HG03103 (cell line): ENCODE measurements around the gene CLCA1.

Source experiments
- ATAC-seq: cut with Tn5 transposase; IDR thresholded peaks from one replicate; pipeline ENCODE4 v1.9.1; 2021; ENCODE audit warnings: low read depth; ENCODE audit not compliant: unreplicated experiment

CLCA1 gene

DNA sequence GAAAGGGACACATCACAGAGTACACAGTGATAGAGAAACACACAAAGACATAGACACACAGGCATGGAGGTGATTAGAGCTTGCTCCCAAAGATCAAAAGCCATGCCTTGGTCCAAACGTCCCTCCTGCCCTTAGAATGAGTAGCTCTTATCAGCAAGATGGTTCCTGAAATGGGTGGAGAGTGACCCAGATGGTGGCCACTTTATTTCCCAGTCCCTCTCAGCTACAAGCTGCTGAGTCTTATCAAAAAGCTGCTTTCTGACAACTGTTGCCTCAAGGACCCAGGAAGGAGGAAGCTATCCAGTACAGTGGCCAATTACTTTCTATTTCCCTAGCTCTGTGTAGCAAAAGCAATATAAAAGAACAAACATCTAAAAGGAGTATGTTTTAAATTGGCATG, 7.7 kb upstream of the CLCA1 start:
- ATAC-seq, result no peak

DNA sequence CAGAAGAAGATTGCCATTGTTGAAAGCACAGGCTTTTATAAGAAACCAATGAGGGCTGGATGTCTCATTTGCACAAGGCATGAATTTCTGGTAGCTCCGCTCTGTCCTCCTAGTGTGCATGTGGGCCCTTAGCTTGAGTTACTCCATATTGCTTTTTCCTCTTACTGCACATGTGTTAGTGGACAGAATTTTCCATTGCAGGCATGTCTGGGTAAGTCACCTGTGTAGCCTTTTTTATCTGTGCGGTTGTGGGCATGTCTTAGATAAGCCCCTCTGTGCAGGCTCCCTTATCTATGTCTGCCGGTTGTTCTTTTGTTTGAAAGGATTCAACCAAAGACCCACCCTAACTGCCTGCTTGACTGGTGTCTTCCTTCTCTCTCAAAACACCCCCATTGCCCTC, 7.2 kb upstream of the CLCA1 start:
- ATAC-seq, result no peak

DNA sequence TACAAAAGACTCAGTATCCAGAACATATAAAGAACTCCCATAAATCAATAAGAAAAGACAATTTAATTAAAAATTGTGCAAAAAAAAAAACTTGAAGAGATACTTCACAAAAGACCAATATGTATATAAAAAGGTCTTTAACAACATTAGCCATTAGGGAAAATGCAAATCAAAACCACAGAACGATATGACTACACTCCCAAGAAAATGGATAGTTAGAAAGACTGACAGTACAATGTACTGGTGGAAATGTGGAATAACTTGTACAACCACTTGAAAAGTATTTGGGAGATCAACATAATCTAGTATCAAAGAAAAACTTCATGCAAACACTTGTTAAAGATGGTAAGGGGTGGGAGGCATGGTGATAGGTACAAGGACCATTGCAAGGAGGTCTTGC, 3.9 kb upstream of the CLCA1 start:
- ATAC-seq, result no peak

DNA sequence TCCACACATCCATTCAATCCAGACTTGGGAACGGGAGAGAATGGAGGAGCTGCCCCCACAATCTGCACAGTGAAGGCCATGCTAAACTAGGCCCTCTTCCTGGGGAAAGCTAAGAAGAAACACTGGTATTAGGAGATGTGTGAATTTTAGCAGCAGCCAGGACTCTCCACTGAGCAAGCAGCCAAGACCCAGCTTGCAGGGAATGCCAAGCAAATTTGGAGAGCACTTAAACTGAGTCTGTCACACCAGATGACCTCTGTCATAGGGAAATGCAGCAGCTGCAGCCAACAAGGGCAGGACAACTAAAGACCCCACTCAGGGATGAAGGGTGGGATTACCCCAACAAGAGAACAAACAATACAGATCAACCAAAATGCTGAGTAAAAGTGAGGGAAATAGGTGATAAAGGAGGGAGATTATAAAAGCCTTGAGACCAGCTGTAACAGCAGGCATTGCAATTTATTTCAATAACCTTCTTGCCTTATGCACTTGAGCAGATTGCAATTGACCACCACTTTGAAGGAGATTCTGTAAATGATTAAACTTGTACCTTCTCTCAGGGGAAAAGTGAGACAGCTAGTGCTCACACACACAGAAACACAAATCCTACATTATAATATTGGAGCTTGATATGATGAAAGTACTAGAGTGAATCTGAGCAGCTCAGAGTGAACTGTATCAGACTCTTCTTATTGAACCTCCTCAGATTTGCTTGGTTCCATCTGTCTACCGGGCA, 2.5 kb upstream of the CLCA1 start:
- no peak for ATAC-seq

DNA sequence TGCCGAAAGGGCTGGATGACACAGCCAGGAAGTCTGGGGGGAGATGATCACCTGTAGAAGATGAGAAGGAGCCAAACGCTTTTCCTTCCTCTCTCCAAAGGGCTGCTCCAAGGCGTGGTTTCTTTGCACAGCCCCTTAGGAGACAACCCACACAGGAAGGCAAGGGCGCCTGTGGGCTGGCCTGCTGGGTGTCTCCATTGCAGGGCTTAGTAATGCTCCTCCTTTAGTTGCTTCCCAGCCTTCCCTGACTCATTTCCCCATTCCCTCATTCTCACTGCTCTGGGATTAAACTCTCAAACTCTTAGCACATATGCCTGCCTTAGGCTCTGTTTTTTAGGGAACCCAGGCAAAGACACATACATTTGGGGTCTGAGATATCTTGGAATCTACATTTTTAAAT, 1.7 kb upstream of the CLCA1 start:
- no peak for ATAC-seq

DNA sequence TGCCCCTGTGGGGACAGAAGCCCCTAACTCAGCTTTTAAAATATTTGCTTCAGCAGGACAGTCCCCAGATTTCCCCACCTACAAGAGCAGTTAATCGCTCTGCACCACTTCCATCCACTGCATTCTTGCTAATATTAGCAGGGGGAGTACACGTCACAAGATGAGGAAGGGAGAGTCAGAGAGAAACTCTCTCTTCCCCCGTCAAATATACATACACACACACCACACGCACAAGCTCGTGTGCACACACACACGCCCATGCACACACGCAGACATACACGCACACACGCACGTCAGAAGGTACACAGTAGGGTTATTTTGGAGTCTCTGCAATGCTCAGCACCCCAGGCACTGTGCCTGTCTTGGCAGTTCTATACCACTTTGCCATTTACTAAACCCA, 2.1 kb downstream of the CLCA1 start:
- ATAC-seq, result peak; percentile 48

DNA sequence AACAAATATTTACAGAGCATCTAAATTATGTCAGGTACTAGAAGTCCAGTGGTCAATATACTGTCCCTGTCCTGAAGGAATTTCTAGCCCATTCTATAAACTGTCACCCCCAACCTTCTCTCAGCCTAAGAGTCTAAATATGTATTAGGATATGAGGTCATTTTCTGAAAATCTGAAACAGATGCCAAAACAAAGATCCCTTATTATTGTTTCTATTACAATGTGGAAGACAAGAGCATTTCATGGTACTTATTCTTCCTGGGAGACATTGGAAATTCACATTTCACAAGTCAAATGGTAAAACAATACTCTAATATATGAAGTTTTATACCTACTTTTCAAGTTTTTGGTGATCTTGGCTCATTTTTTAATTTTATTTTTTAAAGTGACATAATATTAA, 2.6 kb downstream of the CLCA1 start:
- ATAC-seq, result no peak

DNA sequence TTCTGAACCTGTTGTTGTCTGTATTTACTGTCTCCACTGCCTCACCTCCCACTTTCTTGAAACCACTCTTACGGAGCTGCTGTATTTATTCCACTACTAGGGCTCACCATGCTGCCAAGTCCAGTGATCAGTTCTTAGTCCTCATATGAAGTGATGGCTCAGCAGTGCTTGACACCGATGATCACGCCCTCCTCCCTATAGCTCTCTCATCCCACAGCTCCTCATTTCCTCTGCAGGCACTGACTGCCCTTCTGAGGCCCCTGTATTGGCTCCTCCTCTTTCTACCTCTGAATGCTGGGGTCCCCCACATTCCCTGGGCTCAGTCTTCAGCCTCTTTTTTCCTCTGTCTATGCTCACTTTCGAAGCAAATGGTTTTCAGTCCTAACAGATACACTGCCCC, 3.4 kb downstream of the CLCA1 start:
- no peak for ATAC-seq

DNA sequence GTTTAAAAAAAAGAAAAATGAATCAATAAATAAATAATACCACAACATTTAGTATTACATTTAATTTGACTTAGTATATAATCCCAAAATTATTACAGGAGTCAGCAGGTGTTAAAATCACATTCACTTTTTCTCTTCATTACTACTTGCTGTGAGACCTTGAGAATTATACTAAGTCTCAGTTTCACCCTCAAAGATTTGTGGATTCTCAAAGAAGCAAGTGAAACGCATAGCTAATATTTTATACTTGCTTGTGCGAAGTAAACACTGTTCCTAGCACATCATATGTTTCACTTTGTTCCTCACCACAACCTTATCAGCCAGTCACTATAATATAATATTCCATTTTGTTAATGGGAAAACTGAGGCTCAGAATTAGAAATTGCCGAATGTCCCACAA, 4.0 kb downstream of the CLCA1 start:
- no peak for ATAC-seq

DNA sequence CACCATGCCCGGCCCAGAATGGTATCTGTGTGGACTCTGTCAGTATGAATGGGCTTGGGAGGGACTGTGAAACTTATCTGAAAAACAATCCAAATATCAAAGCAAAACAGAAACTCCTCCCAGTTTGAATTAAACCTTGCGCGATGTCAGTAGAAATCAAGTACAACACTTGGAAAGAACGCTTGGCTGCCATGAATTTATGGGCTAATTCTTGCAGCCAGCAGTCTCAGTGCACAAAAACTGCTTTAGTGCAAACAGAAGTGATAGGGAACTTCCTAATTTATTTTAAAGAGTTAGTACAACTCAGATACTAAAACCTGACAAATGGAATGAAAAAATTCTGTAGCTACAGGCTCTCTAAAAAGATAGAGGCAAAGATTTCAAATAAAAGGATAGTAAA, 8.5 kb downstream of the CLCA1 start:
- ATAC-seq, result no peak

DNA sequence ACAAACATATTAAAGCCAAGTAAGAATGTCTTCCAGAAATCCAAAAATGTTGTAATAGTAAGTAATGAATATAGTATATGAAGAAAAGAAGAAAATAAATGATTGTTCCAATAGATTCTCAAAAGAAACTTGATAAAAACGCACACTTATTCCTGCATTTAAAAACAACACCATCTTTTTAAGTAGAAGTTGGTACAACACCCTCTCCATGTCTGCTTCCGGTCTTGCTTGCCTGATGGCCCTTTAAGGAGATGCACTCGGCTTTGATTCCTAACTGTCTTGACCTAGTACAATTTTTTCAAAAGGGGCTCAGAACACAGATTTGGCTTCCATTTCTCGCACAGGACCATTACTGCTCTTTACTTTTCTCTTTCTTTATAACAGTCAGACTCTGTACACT, 9.0 kb downstream of the CLCA1 start:
- no peak for ATAC-seq

DNA sequence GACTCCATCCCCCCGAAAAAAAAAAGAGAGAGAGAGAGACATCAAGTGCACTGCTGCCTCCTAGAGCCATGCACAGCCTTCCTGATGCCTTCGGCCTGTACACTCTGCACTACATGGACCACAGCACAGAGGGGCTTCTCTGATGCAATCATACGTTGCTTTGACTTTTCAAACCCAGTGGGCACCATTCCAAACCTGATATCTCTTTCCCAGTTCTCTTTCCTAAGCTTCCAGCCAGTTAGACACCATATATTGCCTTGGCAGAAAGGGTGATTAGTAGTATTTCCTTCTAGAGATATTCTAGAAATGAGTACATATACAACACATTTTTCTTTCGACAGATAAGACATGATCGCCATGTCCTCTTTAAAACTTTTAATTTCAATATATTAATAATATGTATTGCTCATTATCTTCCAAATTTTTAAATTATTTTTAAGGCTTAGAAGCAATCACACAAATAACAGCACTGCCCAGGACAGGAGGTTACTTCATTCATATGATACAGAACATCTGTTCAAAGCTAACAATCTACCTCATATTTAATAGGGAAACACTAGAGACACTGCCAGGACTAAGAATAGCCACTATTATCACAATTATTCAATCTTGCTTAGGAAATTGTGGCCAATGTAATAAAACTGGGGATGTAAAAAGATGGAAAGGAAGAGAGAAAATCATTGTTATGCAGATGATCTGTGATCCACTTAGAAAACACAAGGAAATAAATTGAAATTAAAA, 9.9 kb downstream of the CLCA1 start:
- no peak for ATAC-seq

DNA sequence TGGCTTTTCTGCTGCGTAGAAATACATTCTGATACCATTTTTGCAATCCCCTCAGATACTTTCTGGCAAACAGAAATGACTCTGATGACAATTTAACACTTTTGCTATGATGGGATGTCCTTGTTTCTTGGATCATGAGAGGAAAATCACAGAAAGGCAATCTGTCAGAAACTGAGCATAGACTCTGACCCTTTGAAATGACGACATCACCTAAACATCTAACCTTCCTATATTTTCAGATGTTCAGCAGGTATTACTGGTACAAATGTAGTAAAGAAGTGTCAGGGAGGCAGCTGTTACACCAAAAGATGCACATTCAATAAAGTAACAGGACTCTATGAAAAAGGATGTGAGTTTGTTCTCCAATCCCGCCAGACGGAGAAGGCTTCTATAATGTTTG, 13.2 kb downstream of the CLCA1 start:
- no peak for ATAC-seq

DNA sequence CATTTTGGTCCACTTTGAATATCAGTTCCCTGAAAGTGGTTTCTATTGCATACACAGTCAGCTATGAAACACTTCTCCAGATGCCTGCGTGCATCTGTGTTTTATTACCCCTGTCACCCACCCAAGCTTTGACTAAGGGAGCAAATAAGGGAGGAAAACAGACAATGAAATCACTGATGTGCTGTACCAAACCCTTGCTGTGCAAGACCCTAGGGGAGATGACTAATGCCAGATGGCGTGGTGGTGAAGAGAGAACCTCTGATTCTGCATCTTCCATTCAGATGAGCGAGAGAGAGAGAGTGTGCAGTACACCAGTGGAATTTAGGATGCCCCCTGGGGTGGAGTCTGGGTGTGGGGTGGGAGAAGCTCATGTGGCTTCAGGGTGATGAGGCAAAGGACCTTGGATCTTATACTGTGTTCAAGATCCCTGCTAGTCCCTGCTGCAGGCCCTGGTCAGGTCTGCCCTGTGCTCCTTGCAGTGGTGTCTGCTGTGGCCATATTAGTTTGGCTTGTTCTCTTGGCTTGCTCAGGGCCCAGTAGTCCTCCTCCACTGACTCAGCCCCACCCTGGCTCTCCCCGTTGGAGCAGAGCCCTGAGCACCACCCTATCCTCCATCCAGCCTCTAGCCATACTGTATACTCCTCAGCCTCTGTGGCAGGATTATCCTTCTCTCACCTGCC, 18.5 kb downstream of the CLCA1 start:
- ATAC-seq, result no peak

DNA sequence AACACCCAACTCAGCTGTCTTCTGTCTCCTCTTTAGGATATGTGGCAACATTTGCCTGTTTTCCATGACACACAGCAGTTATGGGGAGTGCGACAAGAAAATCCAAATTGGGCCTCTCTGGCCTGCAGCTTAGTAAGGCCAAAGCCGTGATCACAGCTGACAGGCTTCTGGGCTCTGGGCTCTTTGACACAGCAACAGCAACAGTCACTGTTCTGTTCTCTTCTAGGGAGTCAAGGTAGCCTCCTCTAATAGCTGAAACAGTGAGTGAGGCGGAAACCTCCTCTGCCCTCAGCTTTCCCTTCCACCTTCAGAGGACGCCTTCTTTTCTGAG, 19.0 kb downstream of the CLCA1 start:
- ATAC-seq, result no peak

DNA sequence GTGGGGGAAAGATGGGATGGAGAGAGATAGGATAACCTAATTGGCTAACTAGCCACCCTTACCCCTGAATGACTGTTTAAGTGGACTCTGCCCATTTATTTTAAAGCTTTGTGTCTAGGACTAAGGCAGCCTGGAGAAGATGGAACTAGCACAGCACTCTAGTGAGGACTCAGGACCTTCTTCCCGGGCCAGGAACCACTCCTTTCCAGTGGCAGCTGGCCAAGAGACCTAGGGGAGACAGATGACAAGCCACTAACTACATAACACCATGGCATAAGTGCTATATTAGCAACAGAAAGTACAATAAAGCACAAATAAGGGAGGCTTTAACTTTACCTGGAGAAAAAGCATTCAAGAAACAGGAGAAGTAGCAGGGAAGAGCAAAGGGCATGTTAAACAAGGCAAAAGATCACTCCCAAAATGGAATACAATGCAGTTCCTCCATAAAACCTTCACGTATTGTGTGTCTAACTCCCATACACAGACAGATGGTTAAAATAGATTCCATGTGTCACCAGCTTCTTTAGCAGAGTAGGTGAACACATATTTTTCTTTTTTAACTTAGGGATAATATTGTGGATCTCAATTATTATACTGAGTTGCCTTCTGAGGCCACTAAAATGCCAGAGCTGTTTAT, 20.6 kb downstream of the CLCA1 start:
- ATAC-seq, result no peak

DNA sequence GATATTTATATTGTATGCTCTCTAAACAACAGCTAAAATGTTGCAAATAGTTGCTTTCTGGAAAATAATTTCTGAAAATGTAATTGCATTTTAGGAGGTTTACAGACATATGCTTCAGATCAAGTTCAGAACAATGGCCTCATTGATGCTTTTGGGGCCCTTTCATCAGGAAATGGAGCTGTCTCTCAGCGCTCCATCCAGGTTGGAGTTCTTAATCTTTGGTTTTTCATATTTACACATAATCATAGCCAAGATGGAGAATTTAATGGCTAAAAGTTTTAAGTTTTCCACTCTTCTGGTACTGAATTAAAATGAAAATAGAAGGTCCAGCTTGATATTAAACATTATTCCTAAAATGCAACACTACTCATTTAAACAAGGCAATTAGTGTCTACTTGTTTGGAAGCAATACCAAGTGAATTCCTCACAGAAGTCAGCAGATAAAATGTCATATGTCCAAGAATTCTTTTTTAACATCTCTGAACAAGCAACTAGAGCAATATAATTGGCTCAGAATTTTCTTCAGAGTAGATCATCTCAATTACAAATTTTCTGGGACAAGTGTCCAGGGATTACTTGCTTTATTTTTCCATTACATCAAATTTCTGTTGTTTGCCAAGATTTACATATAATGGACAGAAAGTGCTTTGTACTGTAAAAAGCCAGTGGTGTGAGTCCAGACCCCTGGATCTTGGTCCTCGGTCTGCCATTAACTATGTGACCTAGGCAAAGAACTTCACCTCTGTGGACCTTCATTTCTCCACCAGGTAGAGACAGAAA, 22.6 kb downstream of the CLCA1 start:
- no peak for ATAC-seq

DNA sequence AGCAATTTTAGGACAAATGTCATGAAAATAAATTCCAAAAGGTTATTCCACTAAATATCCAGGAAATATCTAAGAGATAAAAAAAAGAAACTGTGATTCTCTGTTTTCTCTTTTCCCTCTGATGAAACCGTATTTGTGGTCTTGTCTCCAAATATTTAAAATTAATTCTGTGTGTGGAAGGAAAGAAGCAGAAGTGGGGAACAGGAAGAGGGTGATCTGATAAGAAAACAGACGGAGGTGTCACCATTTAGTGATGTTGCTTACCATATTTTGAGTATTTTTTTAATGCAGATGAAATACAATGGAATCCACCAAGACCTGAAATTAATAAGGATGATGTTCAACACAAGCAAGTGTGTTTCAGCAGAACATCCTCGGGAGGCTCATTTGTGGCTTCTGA, 29.6 kb downstream of the CLCA1 start:
- ATAC-seq, result no peak

DNA sequence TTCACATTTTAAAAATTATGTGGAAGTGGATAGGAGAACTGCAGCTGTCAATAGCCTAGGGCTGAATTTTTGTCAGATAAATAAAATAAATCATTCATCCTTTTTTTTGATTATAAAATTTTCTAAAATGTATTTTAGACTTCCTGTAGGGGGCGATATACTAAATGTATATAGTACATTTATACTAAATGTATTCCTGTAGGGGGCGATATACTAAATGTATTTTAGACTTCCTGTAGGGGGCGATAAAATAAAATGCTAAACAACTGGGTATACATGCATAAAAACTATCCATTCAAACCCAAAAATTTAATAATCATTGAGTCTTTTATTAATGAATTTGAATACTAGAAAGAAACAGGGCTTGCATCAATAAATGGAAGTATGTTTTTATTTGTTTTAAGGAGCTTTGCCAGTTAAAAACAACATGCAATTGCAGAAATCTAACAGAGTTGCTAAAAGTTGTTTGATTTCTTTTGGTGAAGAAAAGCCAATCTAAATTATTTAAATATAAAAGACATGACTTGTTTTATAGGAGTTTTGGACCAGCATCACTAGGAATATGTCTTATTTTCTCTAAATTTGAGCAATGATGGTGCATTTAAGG, 31.4 kb downstream of the CLCA1 start:
- no peak for ATAC-seq

DNA sequence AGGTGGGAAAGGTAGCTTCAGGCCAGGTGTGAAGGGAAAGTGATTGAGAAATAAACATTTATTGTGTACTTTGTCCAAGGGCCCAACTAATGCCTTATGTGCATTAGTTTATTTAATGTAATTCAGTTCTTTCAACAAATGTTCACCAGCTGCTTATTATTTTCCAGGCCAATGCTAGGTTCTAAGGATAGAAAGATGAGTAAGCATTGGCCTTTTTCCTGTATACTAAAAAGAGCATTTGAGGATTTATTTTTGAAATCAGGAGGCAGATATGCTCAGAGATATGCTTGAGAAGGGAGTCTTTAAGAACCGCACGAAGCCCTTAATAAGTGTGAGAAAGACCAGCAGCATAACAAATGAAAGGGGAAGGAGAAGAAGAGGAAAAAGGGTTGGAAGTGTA, 32.0 kb downstream of the CLCA1 start:
- ATAC-seq, result no peak
